ENCODE measurements around the gene CDON.
"Not testable (repeated sequence)": the region's sequence is repeated elsewhere in the genome, so short reads cannot be mapped to it uniquely, and the experiment has no call there.

CDON gene

GRCh38 chr11:125994509-125994908 lies 68.2 kb downstream of the CDON start:
- DNase-seq = no peak

GRCh38 chr11:125992893-125993292 lies 69.8 kb downstream of the CDON start:
- no peak for DNase-seq

- peak in 3 of 56 donors; percentile 4 to 22 (median 13) for DNase-seq
These were observed 72.4 kb downstream of the CDON start for GRCh38 chr11:125990244-125990643.

GRCh38 chr11:125987066-125987641 lies 75.5 kb downstream of the CDON start:
- no peak for DNase-seq

GRCh38 chr11:125985956-125986355 lies 76.7 kb downstream of the CDON start:
- not testable (repeated sequence) for DNase-seq

- DNase-seq = no peak
These were observed 80.3 kb downstream of the CDON start for GRCh38 chr11:125982348-125982730.

GRCh38 chr11:125980436-125980835 lies 82.2 kb downstream of the CDON start:
- DNase-seq = no peak

- DNase-seq = no peak
These were observed 83.2 kb downstream of the CDON start for GRCh38 chr11:125979511-125979910.

- no peak for DNase-seq
These were observed 83.8 kb downstream of the CDON start for GRCh38 chr11:125978778-125979407.

GRCh38 chr11:125978181-125978716 lies 84.4 kb downstream of the CDON start:
- DNase-seq = no peak

GRCh38 chr11:125977333-125977732 lies 85.3 kb downstream of the CDON start:
- DNase-seq = no peak

GRCh38 chr11:125976156-125976555 lies 86.5 kb downstream of the CDON start:
- no peak for DNase-seq

GRCh38 chr11:125975634-125976033 lies 87.0 kb downstream of the CDON start:
- DNase-seq = no peak

- DNase-seq = no peak
These were observed 88.4 kb downstream of the CDON start for GRCh38 chr11:125974284-125974683.

- DNase-seq = no peak
These were observed 91.0 kb downstream of the CDON start for GRCh38 chr11:125971618-125972017.

- DNase-seq = no peak
These were observed 94.3 kb downstream of the CDON start for GRCh38 chr11:125968354-125968753.

- DNase-seq = no peak
These were observed 95.2 kb downstream of the CDON start for GRCh38 chr11:125967515-125967914.

GRCh38 chr11:125960771-125961170 lies 101.9 kb downstream of the CDON start:
- DNase-seq = no peak

GRCh38 chr11:125959931-125960330 lies 102.7 kb downstream of the CDON start:
- no peak for DNase-seq

GRCh38 chr11:125959511-125959910 lies 103.2 kb downstream of the CDON start:
- no peak for DNase-seq

- no peak for DNase-seq
These were observed 103.7 kb downstream of the CDON start for GRCh38 chr11:125958872-125959400.

- DNase-seq = no peak
These were observed 104.9 kb downstream of the CDON start for GRCh38 chr11:125957618-125958332.
